HepG2 (cell line): ENCODE measurements around the gene KRTAP3-3. TPM values are rescaled to one million over a fixed set of nuclear protein-coding genes. Genes with fewer than 3 reads are reported as not detected.

ENCODE experiments used
- ATAC-seq: fragments of 200-7000 bp; cut with Tn5 transposase; 3 replicates; pipeline ENCODE4 v1.9.1; 2020; ENCODE audit warnings: mild to moderate bottlenecking, moderate library complexity
- BruUV-seq: library from RNA; stranded (reverse); fragments of 400-500 nt; replicated peaks from 2 replicates; lab custom pipeline; 2021; lab: Mats Ljungman, UMichigan
- CTCF ChIA-PET: fragments of 300-600 bp; formaldehyde crosslinking; extraction: SDS; loops from one replicate; lab custom pipeline; 2021; ENCODE audit warnings: low total read pairs, inconsistent platforms, low intra/inter-chr PET ratio; lab: Yijun Ruan, JAX
- POLR2A ChIA-PET: fragments of 350-600 bp; sonication (Branson Sonifier 250); formaldehyde crosslinking; loops from one replicate; lab custom pipeline; 2020; ENCODE audit warnings: antibody characterized with exemption, inconsistent platforms; lab: Yijun Ruan, JAX
- DNase-seq: peaks from one replicate; pipeline ENCODE4 v3.0.0-alpha.2; 2015; ENCODE audit warnings: low spot score
- FAIRE-seq: peaks from 3 replicates; lab custom pipeline; 2011; peaks lifted over from hg19 to GRCh38; lab: Jason Lieb, UNC
- H2AFZ ChIP-seq: one replicate; pipeline ENCODE4 v1.6.1; 2011; ENCODE audit warnings: low read length, inconsistent platforms
- H3K27ac ChIP-seq: fragments of 300-600 bp; 3 replicates; pipeline ENCODE4 v1.8.0; 2011; ENCODE audit warnings: mixed run types, mild to moderate bottlenecking, mixed read lengths, low read length, inconsistent platforms; ENCODE audit not compliant: insufficient read depth; ENCODE audit errors: extremely low read length
- H3K27me3 ChIP-seq, 2 experiments: fragments of 200-600 bp in 1 of 2; 2 replicates in 1 of 2; 3 replicates in 1 of 2; pipeline versions ENCODE4 v1.6.0 to v1.8.0; 2011; ENCODE audit warnings: low read length in 2 of 2, mild to moderate bottlenecking in 2 of 2, moderate library complexity in 2 of 2, inconsistent platforms in 1 of 2; ENCODE audit not compliant: insufficient read depth in 2 of 2, control insufficient read depth in 1 of 2
- H3K36me3 ChIP-seq, 2 experiments: fragments of 200-600 bp in 1 of 2; replicated peaks in 1 of 2; 2 replicates in 1 of 2; 3 replicates in 1 of 2; pipeline versions ENCODE4 v1.5.1 to v1.8.0; 2011; ENCODE audit warnings: low read length in 2 of 2, inconsistent platforms in 1 of 2; ENCODE audit not compliant: insufficient read depth in 2 of 2, control insufficient read depth in 1 of 2
- H3K4me1 ChIP-seq: 2 replicates; pipeline ENCODE4 v1.5.1; 2012; ENCODE audit warnings: low read length, inconsistent platforms; ENCODE audit not compliant: insufficient read depth
- H3K4me2 ChIP-seq: 2 replicates; pipeline ENCODE4 v1.6.0; 2011; ENCODE audit warnings: low read depth, low read length, inconsistent platforms
- H3K4me3 ChIP-seq, 3 experiments: fragments of 200-600 bp in 1 of 3; sonication (generic), shearing (Covaris generic) in 1 of 3; replicated peaks in 1 of 3; 2 replicates each; pipeline ENCODE4 v1.5.1; 2011 to 2016; ENCODE audit warnings: low read length in 3 of 3, inconsistent platforms in 2 of 3, low read depth in 2 of 3, mild to moderate bottlenecking in 2 of 3, control low read depth in 1 of 3, mixed read lengths in 1 of 3; ENCODE audit not compliant: insufficient read depth in 1 of 3
- H3K79me2 ChIP-seq: one replicate; pipeline ENCODE4 v1.6.1; 2011; ENCODE audit warnings: low read length, inconsistent platforms; ENCODE audit not compliant: insufficient read depth
- H3K9ac ChIP-seq: 2 replicates; pipeline ENCODE4 v1.6.0; 2011; ENCODE audit warnings: mild to moderate bottlenecking, low read depth, low read length, inconsistent platforms; ENCODE audit not compliant: insufficient read depth
- H3K9me3 ChIP-seq: 2 replicates; pipeline ENCODE4 v1.5.1; 2012; ENCODE audit warnings: mild to moderate bottlenecking, low read length
- H4K20me1 ChIP-seq: 2 replicates; pipeline ENCODE4 v1.6.0; 2011; ENCODE audit warnings: inconsistent platforms, mild to moderate bottlenecking, low read length, moderate library complexity; ENCODE audit not compliant: insufficient read depth
- ISX ChIP-seq: sonication (generic); formaldehyde crosslinking; conservative IDR thresholded peaks from 2 replicates; pipeline ENCODE4 v1.5.0; 2020; ENCODE audit warnings: missing genetic modification reagents
- MAFF ChIP-seq: IDR thresholded peaks from 2 replicates; pipeline ENCODE4 v1.6.1; 2011; ENCODE audit warnings: low read depth, low read length, improper control_type of control experiment
- MAFK ChIP-seq, 2 experiments: IDR thresholded peaks in 1 of 2; conservative IDR thresholded peaks in 1 of 2; 2 replicates each; pipeline ENCODE4 v1.6.1; 2011; ENCODE audit warnings: improper control_type of control experiment in 2 of 2, low read length in 2 of 2
- NFAT5 ChIP-seq: sonication (generic); formaldehyde crosslinking; IDR thresholded peaks from 2 replicates; pipeline ENCODE4 v1.4.0; 2020; ENCODE audit warnings: missing genetic modification reagents
- NFKBIZ ChIP-seq: IDR thresholded peaks from 2 replicates; pipeline ENCODE4 v1.6.1; 2018; ENCODE audit warnings: missing genetic modification reagents, missing compliant biosample characterization
- SIX1 ChIP-seq: sonication (generic); formaldehyde crosslinking; IDR thresholded peaks from 2 replicates; pipeline ENCODE4 v1.4.0; 2020; ENCODE audit warnings: missing genetic modification reagents, borderline replicate concordance
- ZNF230 ChIP-seq: sonication (generic); formaldehyde crosslinking; IDR thresholded peaks from 2 replicates; pipeline ENCODE4 v1.4.0; 2020; ENCODE audit warnings: mild to moderate bottlenecking, missing genetic modification reagents
- ZNF234 ChIP-seq: sonication (generic); formaldehyde crosslinking; conservative IDR thresholded peaks from 2 replicates; pipeline ENCODE4 v1.5.1; 2020; ENCODE audit warnings: mild to moderate bottlenecking, missing genetic modification reagents
- ZNF383 ChIP-seq: sonication (generic); formaldehyde crosslinking; IDR thresholded peaks from 2 replicates; pipeline ENCODE4 v1.4.0; 2020; ENCODE audit warnings: missing genetic modification reagents, mild to moderate bottlenecking, borderline replicate concordance
- ZNF619 ChIP-seq: sonication (generic); formaldehyde crosslinking; IDR thresholded peaks from 2 replicates; pipeline ENCODE4 v1.4.0; 2020; ENCODE audit warnings: mild to moderate bottlenecking, missing genetic modification reagents
- ZNF839 ChIP-seq: sonication (generic); formaldehyde crosslinking; IDR thresholded peaks from 2 replicates; pipeline ENCODE4 v1.4.0; 2020; ENCODE audit warnings: missing genetic modification reagents, mild to moderate bottlenecking, borderline replicate concordance
- WGBS: methylation state at CpG from one replicate; pipeline ENCODE4 v1.1.6; 2017; ENCODE audit warnings: low lambda C conversion rate; 5-methylcytosine and 5-hydroxymethylcytosine counted together
- in situ Hi-C: cut with HindIII; loops from 2 replicates; pipeline ENCODE4 v1.10.0; 2017; ENCODE audit warnings: low pct_unique_long_range_greater_than_20kb; ENCODE audit not compliant: extremely low pct_ligation_motif_present
- intact Hi-C: fragments of 100-400 bp; cut with micrococcal nuclease; formaldehyde crosslinking; loops from one replicate; pipeline ENCODE4 v1.10.0; 2022; ENCODE audit not compliant: unreplicated experiment
- polyA plus RNA-seq, 8 experiments: library from polyadenylated mRNA; depleted of rRNA in 3 of 8; stranded (reverse) in 7 of 8; unstranded in 1 of 8; fragments of >200 nt; fragmentation: Illumina TruSeq in 4 of 8; extraction: Trizol in 4 of 8; gene quantifications; 2 replicates each; pipeline versions ENCODE4 v1.2.1 to v1.2.3, GENCODE V29; 2011 to 2016; ENCODE audit warnings: low read depth in 4 of 8, missing spikeins in 1 of 8, mixed read lengths in 1 of 8; ENCODE audit not compliant: insufficient read depth in 1 of 8
- total RNA-seq, 5 experiments: library from RNA; depleted of rRNA; stranded (reverse); fragments of >200 nt; fragmentation: Illumina TruSeq; extraction: Trizol; gene quantifications; 2 replicates each; pipeline ENCODE4 v1.2.3, GENCODE V29; 2016; ENCODE audit warnings: low read depth in 1 of 5

Gene KRTAP3-3
- total and polyA plus RNA-seq, 2 of the 13 experiments (the other 11 are each of a cell fraction or from before 2014, with no cell fraction given): not detected

DNA sequence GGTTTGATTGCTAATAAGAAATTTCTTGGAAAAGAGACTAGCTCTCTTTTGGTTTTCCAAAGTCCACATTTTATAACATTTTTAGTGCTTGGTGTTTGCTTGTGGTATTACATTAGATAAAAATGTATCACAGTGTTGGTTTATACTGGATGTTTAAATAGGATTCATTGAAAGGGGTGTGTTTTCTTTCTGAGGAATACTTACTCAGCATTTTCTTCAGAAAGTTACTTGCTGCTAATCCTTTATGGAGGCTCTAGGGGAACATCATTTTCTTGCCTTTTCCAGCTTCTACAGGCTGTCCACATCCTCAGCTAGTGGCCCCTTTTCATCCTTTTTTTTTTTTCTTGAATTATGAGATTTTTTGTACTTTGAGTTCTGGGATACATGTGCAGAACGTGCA, 26.4 kb downstream of the KRTAP3-3 start:
- no peaks in the 10 kb centered on the region for H3K27me3 ChIP-seq
- H3K79me2 ChIP-seq: no peaks in the 10 kb centered on the region
- no peak overlapping the region for H3K9ac ChIP-seq
- peaks cover 9% of the 10 kb centered on the region for H3K4me1 ChIP-seq
- 83% methylated on average over 1 of the region's 1 CpG for WGBS
- in situ Hi-C loops (no loop called here), intact Hi-C loops (no loop called here)
- no TSS peak for BruUV-seq
- H3K4me3 ChIP-seq: no peak overlapping the region
- no peak overlapping the region for H2AFZ ChIP-seq
- ChIA-PET CTCF (no interaction called here), POLR2A (no interaction called here)
- ATAC-seq: no peak
- FAIRE-seq: no peak
- H3K4me2 ChIP-seq: no peak overlapping the region
- H3K9me3 ChIP-seq: 0 out of 2 replicates have a peak, but pooled peaks cover 6% of the 10 kb centered on the region
- H4K20me1 ChIP-seq: no peaks in the 10 kb centered on the region
- TF ChIP-seq NFAT5 (no peak), NFKBIZ (CRISPR knock-in tag) (no peak), ISX (CRISPR knock-in tag) (no peak), ZNF619 (CRISPR knock-in tag) (no peak), ZNF839 (CRISPR knock-in tag) (no peak), ZNF234 (CRISPR knock-in tag) (no peak), MAFK (conservative IDR thresholded peaks at IDR 0.05 in 1 of 2, IDR thresholded peaks at IDR 0.05 in 1 of 2; ENCODE audit: low read length in 2 of 2) (peak; percentile 94 to 97), ZNF230 (CRISPR knock-in tag) (no peak), SIX1 (CRISPR knock-in tag) (no peak), ZNF383 (CRISPR knock-in tag) (no peak), MAFF (peak; percentile 96)
- TF ChIP-seq, all 625 proteins: peak for 2
- H3K36me3 ChIP-seq: no peaks in the 10 kb centered on the region
- H3K27ac ChIP-seq: no peak overlapping the region
- no peak for DNase-seq
